ENCODE measurements around the gene CD55.

Gene CD55

GRCh38 chr1:207355513-207356295 lies 34.2 kb downstream of the CD55 start:
- in situ Hi-C loops (cut with HindIII; ENCODE audit: low sequenced_read_pairs), result no loop called here

DNA sequence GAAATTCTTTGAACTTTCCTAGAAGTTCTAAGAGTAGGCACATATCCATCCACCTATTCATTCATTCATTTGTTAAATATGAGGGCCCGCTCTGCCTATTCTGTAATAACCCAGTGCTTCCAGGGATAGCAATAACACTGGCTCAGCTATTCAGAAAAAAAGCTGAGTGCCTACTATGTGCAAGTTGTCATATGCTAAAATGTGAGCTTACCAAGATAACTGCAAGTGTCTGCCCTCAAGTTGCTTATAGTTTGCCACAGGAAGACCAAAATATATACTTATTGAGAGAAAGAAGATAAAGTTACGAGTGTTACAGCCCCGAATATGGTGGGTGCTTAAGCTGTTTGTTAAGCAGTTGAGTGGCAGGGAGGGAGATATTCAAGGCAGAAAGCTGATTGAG lies 39.6 kb downstream of the CD55 start:
- in situ Hi-C loops (cut with HindIII; ENCODE audit: low sequenced_read_pairs), result no loop called here

DNA sequence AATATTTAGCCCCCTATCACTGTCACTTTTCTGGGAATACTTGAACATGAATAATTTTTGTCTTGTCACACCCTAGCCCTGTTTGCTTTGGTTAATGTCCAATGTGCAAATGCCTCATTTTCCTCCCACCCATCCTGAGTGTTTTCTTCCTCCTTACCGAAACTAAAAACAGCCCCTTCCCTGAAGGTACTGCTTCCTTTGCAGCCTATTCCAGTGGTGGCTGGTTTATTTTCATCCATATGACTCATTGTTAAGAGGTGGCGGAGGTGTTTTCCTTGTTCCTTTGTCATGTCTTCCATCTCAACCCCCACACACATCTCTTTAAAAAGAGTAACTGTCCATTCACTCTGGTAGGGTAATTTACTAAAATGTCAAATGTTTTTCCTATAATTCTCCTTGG lies 40.4 kb downstream of the CD55 start:
- in situ Hi-C loops (cut with HindIII; ENCODE audit: low sequenced_read_pairs), result no loop called here

DNA sequence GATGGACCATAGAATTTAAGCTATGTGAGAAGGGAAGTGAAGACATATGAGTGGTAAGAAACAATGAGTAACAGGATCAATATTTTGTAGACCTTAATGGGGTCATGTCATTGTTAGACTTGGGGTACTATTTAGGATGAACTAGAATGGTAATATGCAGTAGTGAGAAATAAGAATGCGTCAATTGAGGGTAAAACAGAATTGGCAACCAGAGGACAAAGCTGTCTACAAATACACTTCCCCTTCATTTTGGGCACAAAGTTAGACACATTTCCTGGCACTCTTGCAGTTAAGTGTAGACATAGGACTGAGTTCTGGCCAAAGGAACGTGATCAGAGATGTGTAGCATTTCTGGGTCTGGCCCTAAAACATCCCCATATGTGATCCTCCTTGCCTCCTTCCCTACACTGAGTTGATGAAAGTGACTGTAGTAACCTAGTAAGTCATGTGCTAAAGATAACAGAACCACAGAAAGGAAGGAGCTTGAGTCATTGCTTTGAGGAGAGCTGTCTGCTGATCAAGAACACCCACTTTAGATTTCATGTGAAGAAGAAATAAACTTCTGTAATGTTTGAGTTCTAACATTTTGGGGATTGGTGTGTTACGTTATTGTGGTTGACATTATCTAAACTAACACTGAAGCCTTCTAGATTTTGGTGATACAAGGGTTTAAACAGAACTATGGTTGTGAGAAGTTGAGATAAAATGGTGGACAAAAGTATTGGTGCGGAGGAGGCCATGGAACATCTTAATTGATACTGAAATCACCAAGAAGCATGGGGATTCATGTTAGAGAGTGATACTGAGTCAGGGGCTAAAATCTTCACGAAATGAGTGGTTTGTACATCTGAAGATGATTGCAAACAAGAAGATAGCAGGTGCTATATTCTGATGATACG lies 41.7 kb downstream of the CD55 start:
- in situ Hi-C loops (cut with HindIII; ENCODE audit: low sequenced_read_pairs), result no loop called here

DNA sequence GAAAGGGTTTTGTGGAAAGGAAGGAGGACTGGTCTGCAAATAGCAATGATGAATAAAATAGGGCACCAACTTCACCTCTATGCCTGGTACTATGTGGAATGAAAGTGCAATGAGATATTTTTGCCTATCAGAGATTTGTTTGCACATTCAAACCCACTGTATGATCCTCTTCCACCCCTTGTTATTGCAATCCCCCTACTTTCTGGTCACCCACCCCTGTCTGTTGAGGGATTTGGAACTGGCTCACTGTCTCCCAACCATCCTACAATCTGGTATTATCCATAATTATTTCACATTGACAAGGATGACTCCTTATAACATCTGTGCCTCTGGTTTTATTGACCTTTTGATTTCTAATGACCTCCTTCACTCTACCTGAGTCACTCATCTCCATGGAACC lies 42.4 kb downstream of the CD55 start:
- in situ Hi-C loops (cut with HindIII; ENCODE audit: low sequenced_read_pairs), result no loop called here

- in situ Hi-C loops (cut with HindIII; ENCODE audit: low sequenced_read_pairs), result no loop called here
These were observed 43.1 kb downstream of the CD55 start for GRCh38 chr1:207364614-207365013.

- in situ Hi-C loops (cut with HindIII; ENCODE audit: low sequenced_read_pairs), result no loop called here
These were observed 43.6 kb downstream of the CD55 start for GRCh38 chr1:207365063-207365462.

GRCh38 chr1:207366022-207366421 lies 44.5 kb downstream of the CD55 start:
- in situ Hi-C loops (cut with HindIII; ENCODE audit: low sequenced_read_pairs), result no loop called here

DNA sequence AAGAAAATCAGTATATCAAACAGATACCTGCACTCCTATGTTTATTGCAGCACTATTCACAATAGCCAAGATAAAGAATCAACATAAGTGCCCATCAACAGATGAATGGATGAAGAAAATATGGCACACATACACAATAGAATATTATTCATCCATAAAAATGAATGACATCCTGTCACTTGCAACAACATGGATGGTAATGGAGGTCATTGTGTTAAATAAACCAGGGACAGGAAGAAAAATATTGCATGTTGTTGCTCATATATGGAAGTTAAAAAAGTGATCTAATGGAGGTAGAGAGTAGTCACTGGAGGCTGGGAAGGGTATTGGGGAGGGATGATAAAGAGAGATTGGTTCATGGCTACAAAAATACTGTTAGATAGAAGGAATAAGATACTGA lies 67.2 kb downstream of the CD55 start:
- in situ Hi-C loops (cut with HindIII; ENCODE audit: low sequenced_read_pairs), result no loop called here

DNA sequence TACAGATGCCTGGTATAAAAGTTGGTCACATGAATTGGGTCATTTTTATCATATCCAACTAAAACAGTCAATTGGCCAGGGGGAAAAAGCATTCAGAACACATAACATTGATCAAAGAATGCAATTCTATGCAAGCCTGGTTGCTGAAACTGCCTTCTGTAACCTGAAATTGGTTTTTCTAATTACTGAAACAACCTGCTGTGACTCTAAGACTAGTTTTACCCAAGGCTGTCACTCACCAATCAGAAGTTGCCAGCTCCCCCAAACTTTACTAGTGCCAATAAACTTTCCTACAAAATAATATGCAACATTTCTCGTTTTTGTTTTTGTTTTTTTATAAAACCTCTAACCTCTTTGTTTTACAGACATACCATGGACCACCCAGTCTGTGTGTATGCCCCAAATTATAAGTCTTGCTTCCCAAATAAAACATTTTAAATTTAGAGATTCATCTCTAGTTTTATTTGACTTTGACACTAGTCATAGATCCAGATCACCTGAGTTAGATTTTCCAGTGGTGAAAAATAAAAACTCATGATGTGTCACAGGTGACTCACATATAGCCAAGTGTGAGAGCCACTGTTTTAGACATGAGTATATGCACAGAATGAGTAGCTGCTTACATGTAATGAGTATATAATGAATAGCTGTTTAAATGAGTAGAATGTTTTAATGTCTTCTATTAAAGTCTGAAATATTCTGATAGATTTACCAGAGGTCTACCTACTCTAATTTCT lies 68.4 kb downstream of the CD55 start:
- in situ Hi-C loops (cut with HindIII; ENCODE audit: low sequenced_read_pairs), result no loop called here

DNA sequence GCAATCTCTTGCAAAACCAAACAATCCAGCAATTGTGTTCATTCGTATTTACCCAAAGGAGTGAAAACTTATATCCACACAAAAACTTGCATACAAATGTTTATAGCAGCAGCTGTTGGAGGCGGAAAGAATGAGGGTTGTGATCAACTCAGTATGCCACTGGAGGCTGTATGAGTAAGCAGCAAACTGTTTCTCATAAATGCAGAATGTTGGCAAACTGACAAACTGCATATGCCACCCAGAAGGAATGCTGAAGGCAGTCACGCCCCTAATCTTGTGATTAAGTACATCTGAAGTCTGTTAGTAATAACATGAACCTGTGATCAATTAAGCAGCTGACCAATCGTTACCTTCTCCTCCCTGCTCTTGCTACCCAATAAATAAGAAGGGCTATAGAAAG lies 72.1 kb downstream of the CD55 start:
- in situ Hi-C loops (cut with HindIII; ENCODE audit: low sequenced_read_pairs), result no loop called here

- in situ Hi-C loops (cut with HindIII; ENCODE audit: low sequenced_read_pairs), result no loop called here
These were observed 74.8 kb downstream of the CD55 start for GRCh38 chr1:207396168-207396746.

- in situ Hi-C loops (cut with HindIII; ENCODE audit: low sequenced_read_pairs), result no loop called here
These were observed 76.0 kb downstream of the CD55 start for GRCh38 chr1:207397525-207397926.

DNA sequence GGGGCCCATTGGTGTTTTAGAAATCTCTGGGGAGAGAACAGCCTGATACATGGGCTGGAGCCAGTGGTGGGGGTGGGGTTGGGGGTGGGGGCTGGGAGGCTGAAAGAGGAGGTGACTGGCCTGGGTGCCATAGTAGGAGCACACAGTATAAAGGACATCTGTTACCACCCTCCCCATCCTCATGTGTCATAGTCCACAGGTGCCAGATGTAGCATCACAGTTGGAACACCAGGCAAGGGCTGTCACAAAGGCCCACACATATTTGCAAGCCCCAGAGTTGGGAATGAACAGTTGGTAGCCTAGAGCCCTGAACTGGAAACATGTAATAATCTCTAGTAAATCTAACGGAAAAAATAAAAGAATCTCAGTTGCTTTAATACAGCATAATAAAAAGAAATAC lies 77.5 kb downstream of the CD55 start:
- in situ Hi-C loops (cut with HindIII; ENCODE audit: low sequenced_read_pairs), result no loop called here

- in situ Hi-C loops (cut with HindIII; ENCODE audit: low sequenced_read_pairs), result no loop called here
These were observed 80.1 kb downstream of the CD55 start for GRCh38 chr1:207401578-207401977.

DNA sequence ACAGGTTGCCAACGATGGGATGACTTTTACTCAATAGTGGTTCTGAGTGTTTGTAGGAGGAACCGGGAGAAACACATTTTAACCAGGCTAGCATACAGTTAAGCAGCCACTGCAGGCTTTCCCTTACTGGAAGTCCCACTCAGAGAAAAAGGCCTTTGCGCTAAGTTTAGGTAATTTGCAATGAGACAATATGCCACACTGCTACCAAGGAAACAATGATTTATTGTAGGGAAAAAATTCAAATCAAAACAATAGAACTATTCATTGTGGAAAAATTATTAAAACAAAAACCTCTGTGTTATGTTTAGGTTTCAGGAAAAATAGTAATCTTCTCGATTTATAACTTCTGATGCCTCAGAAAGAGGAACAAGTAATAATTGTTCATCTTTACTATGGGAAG lies 81.3 kb downstream of the CD55 start:
- in situ Hi-C loops (cut with HindIII; ENCODE audit: low sequenced_read_pairs), result no loop called here

DNA sequence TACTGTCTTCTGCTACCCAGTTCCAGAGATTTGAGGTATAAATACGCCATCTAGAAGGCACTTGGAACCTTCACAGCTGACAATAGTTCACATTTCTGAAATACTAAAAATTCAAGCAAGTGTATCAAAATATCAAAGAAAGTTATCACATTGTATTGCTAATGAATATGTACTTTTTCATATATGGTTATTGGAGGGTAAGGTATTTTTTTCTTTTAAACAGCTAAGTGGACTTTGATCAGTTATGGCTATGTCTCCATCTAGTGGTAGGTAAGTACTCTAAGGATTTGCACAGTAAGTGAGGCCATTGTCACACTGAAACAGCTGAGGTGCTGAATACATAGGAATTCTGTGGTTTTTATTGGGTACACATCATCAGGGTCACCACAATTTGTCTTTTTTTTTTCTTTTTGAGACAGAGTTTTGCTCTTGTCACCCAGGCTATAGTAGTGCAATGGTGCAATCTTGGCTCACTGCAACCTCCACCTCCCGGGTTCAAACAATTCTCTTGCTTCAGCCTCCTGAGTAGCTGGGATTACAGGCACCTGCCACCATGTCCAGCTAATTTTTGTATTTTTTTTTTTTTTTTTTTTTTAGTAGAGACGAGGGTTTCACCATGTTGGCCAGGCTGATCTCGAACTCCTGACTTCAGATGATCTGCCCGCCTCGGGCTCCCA lies 83.5 kb downstream of the CD55 start:
- in situ Hi-C loops (cut with HindIII; ENCODE audit: low sequenced_read_pairs), result no loop called here

- in situ Hi-C loops (cut with HindIII; ENCODE audit: low sequenced_read_pairs), result no loop called here
These were observed 84.3 kb downstream of the CD55 start for GRCh38 chr1:207405814-207406213.

DNA sequence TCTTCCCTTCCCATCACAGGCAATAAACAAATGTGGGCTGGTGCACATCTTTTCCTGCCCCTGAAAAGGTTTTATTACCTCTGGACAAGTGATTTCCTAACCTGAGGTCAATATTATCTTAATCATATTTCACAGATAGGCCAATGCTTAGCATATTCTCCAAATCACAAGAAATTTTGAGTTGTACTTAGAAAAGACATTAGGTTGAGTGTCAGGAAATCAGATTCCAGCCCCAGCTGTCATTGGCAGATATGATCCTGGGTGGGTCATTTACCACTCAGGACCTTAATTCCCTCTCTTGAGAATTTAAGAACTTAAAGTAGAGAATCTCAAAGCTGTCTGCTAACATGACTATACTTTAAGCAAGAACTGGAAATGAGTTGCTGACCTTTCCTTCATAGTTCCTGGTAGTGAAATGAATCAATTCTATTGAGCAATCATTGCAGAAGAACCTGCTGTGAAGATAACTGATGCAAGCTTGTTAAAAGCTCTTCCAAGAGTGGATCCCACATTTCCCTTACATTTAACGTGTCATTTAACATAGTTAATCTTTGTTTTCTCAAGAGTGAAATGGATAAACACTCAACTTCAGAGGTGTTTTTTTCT lies 86.3 kb downstream of the CD55 start:
- in situ Hi-C loops (cut with HindIII; ENCODE audit: low sequenced_read_pairs), result no loop called here

Measured in endothelial cell of hepatic sinusoid (primary cell).